Activated CD8-positive, alpha-beta memory T cell treated with anti-CD3 and anti-CD28 coated beads for 36 hours (primary cell): ENCODE results near the gene PNKD. TPM values are rescaled to one million over a fixed set of nuclear protein-coding genes. Genes with fewer than 3 reads are reported as not detected.

Experiments used
- CTCF ChIA-PET: fragments of 350-600 bp; sonication (Branson Sonifier 250); formaldehyde crosslinking; loops from one replicate; lab custom pipeline; 2021; ENCODE audit warnings: antibody characterized with exemption; lab: Charles Lee
- POLR2A ChIA-PET: fragments of 350-600 bp; sonication (Branson Sonifier 250); formaldehyde crosslinking; loops from one replicate; lab custom pipeline; 2021; ENCODE audit warnings: antibody characterized with exemption; lab: Charles Lee
- total RNA-seq, 2 experiments: library from RNA; stranded (reverse); gene quantifications; one replicate each; pipeline ENCODE4 v1.2.3, GENCODE V29; 2021

The PNKD gene
- total RNA-seq, 2 experiments from 2014 or later = 22.7 to 24.1 TPM

- CTCF ChIA-PET = interaction anchor here (1.3 to 1.5 kb wide), 2 partner anchors 9 to 18 kb away, joined by 4 to 5 read pairs; partner anchors contain the start of genes GPBAR1 and PNKD
- POLR2A ChIA-PET = no interaction called here
Measured at GRCh38 chr2:218252509-218253231, 17.6 kb upstream of the PNKD start.

DNA sequence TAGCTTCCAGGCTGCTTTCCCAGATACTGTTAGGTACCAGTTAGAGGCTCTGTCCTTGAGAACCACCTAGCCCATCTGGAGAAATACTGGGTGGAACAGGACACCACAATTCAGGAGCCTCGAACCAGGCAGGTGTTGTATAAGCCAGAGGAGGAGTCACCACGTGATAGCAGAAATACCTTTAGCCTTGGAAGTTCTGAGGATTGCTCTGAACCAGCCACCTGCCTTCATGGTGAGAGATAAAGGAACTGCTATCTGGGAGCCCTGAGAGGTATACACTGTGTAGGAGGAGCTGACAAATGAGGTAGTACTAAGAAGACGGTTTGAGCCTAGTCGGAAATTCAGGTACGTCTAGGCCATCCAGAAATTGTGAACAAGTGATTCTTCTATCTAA is 17.1 kb upstream of the PNKD start:
- ChIA-PET POLR2A (interaction anchor here (1.1 kb wide), 1 partner anchor 10 kb away, joined by 3 read pairs; no protein-coding TSS in a partner anchor), CTCF (interaction anchor here (1.5 kb wide), 1 partner anchor 18 kb away, joined by 5 read pairs; the partner anchor contains the start of gene PNKD)

DNA sequence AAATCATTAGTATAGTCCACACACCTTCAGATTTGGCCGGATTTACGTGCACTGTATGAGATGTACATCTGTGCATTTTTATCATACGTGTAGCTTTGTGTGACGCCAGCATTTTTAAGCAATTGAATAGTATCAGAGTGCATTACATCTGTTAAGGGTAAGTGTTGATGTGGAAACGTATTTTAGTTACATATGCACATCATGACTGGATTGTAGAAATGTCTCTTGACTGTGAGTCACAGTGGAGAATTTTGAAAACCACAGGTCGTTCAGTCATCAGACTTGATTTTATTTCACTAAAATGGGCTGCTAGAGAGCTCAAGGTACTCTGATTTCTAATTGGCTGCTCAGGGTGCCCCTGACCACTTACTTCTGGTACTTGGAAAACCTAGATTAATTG is 14.9 kb upstream of the PNKD start:
- POLR2A ChIA-PET = interaction anchor here (0.6 to 1.0 kb wide), 2 partner anchors 15 to 35 kb away, joined by 3 to 5 read pairs; partner anchors contain the start of genes AAMP and PNKD
- CTCF ChIA-PET = interaction anchor here (0.8 to 1.8 kb wide), 3 partner anchors 10 to 25 kb away, joined by 3 to 6 read pairs (median 4); no protein-coding TSS in a partner anchor

- POLR2A ChIA-PET = interaction anchor here (0.6 kb wide), 3 partner anchors 12 to 696 kb away, joined by 3 to 7 read pairs (median 5); no protein-coding TSS in a partner anchor
- CTCF ChIA-PET = interaction anchor here (0.7 to 3.7 kb wide), 9 partner anchors 10 to 90 kb away, joined by 3 to 20 read pairs (median 5); partner anchors contain the start of genes AAMP, CXCR1 and PNKD
Measured at GRCh38 chr2:218256612-218257350, 13.5 kb upstream of the PNKD start.

DNA sequence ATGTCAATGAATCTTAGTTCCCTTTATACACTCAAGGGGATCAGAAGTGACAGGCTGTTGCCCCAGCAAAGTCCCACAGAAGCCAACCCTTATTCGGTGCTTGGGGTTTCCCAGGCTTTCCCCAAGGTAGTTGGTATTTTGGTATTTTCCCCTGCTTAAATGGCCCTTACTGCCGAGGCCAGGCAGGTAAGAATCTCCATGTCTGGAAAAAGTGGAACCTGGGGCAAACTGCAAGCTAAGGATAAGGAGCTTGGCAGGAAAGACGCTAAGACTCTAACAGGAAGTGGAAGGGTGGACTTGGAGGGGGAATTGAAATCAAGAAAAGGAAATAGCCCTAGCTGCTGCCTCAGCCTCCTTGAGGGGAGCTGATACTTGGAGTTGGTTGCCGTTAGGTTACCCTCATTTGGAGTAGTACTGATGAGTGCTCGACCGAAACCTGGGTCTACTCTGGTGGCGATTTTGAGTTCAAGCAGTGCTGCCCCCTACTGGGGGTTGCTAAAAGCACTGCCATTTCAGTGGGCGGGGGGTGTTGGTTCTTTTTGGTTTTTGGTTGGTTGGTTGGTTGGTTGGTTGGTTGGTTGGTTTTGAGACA is 12.8 kb upstream of the PNKD start:
- POLR2A ChIA-PET = interaction anchor here (0.6 kb wide), 2 partner anchors 12 to 16 kb away, joined by 3 to 7 read pairs; no protein-coding TSS in a partner anchor
- CTCF ChIA-PET = interaction anchor here (0.7 to 3.7 kb wide), 9 partner anchors 9 to 91 kb away, joined by 3 to 20 read pairs (median 5); partner anchors contain the start of genes AAMP, CXCR1 and PNKD

DNA sequence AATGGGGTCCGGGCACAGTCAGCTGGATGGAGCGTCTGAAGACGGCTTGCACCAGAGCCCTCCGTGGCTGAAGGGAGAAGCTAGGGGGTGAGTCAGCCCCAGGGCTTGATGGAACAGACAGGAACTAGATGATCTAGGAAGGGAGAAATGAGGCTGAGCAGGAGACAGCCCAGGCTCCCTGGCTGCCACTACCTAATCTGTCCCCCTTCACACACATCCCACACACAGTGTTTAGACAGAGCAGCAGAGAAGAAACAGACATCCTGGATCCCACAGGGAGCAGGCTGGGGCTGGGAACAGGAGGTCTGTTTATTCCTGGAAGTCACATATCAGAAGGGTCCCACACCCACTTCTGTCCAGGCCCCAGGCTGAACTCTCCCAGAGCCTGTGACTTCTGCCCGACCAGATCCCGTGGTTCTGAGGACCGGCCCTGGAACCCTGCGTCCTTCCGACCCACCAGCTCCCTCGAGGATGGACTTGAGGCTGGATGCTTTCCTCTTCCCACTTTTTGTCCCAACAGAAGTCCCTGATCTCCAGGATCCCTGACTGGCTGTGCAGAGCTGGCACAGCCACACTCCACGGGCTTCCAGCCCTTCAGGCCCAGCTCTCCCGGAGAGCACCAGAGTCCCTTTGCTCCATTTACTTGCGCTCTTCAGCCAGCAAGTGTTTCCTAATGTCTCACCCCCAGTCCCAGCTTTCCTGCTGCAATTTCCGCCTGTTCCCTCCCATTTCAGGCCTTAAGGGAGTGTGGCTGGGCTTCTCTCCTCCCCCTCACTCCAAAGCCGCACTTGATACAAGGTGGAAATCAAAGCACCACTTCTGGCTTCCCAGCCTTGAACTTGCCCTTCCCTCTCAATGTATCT is 11.0 kb upstream of the PNKD start:
- POLR2A ChIA-PET = no interaction called here
- CTCF ChIA-PET = interaction anchor here (0.9 to 3.7 kb wide), 3 partner anchors 11 to 75 kb away, joined by 3 to 20 read pairs (median 6); partner anchors contain the start of genes AAMP and PNKD

GRCh38 chr2:218260166-218260565 is 10.2 kb upstream of the PNKD start:
- CTCF ChIA-PET = interaction anchor here (1.7 to 3.7 kb wide), 2 partner anchors 8 to 76 kb away, joined by 4 to 20 read pairs; no protein-coding TSS in a partner anchor
- POLR2A ChIA-PET = no interaction called here

GRCh38 chr2:218260742-218261422 is 9.4 kb upstream of the PNKD start, which contains the start of gene GPBAR1:
TSS of gene GPBAR1 (plus strand) at chr2:218261015. CDS start at chr2:218262725, 1,710 bp downstream.
- ChIA-PET CTCF (interaction anchor here (1.7 kb wide), 1 partner anchor 9 kb away, joined by 4 read pairs; no protein-coding TSS in a partner anchor), POLR2A (no interaction called here)

DNA sequence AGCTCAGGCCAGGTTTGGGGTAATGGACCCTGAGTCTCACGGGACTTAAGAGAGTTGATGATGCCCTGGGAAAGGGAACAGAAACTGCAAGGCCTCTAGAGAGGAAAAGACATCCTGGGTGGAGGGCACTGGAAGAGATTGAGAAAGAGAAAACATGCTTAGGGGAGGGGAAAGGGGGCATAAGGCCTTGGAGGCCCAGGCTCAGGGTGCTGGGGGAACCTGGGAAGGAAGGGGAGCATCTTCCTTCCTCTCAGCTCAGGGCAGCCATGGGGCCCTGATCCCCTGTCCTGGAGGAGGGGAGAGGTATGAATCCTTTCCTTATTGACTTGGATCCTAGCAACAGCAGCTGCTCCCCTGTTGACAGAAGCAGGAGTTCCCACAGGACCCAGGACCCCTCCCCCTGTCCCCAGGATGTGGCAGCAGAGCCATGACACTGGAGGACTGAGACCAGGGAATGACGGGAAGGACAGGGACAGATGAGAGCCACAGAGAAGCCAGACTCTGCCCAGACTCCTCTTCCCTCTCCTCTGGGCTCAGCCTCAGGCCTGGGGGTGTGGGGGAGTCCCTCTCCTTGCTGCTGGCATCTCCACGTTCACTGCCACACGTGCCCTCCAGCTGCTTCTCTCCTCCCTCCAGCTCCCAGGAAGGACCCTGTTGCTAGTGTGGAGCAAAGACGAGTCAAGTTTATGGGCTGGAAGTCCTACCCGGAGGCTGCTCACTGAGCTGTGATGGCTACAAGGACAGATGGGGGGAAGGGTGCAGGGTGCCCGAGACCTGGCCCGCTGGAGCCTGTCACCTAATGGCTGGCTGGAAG is 8.7 kb upstream of the PNKD start:
- POLR2A ChIA-PET = no interaction called here
- CTCF ChIA-PET = interaction anchor here (1.7 kb wide), 1 partner anchor 9 kb away, joined by 4 read pairs; no protein-coding TSS in a partner anchor

DNA sequence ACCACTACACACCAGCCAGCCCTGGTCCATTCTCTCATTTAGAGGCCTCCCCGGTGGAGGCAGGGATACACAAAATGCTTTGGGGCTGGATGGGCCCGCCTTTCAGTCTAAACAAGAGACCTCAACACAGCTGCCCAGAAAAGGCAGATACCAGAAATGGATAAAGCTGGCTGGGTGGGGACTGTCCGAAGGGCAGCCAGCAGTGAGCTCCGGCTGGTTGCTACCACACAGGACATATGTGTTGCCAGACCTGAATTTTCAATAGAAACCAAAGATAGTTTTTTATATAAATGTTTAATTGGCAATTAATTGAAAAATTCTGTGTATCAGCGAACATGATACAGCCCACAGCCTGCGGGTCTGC is 8.1 kb upstream of the PNKD start:
- ChIA-PET POLR2A (interaction anchor here (0.6 kb wide), 1 partner anchor 512 kb away, joined by 4 read pairs; no protein-coding TSS in a partner anchor), CTCF (interaction anchor here (1.7 kb wide), 1 partner anchor 10 kb away, joined by 4 read pairs; no protein-coding TSS in a partner anchor)

GRCh38 chr2:218262631-218263586 is 7.4 kb upstream of the PNKD start:
- CTCF ChIA-PET = interaction anchor here (0.9 kb wide), 1 partner anchor 80 kb away, joined by 3 read pairs; no protein-coding TSS in a partner anchor
- POLR2A ChIA-PET = interaction anchor here (0.6 kb wide), 1 partner anchor 511 kb away, joined by 4 read pairs; no protein-coding TSS in a partner anchor

GRCh38 chr2:218263817-218264641 is 6.3 kb upstream of the PNKD start:
- CTCF ChIA-PET = interaction anchor here (0.9 kb wide), 1 partner anchor 81 kb away, joined by 3 read pairs; no protein-coding TSS in a partner anchor
- POLR2A ChIA-PET = no interaction called here

DNA sequence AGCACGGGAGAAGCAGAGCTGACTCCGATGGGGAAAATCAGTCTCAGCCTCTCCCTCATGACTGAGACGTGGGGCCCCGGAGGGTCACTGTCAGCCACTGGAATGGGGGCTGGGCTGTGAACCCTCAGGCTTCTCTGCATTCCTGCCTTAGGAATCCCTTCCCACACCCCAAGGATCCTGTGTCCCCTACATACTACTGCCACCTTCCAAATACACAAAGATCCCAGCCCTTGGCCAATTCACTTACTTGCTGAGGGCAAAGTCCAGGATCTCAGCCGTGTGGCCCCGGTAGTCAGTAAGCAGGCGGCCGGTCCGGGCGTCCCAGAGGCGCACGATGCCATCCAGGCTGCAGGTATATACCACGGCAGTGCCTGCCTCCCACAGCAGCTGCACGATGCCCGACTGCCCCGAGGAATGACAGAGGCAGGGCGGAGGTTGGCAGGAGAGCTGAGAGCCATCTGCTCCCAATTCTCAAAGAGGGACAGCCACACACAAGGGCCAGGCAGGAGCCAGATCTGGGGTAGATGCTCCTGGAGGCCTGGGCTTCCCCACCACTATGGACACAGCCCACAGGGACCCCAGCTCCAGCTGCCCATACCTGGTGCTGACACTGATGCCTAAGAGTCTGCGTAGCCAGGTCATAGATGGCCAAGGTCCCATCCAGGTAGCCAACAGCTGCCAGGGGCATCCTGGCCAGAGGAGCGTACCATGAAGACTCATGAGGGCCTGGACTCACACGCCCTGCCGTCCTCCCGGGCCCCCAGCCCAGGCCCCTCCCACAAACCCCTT is 5.4 kb upstream of the PNKD start:
- CTCF ChIA-PET = interaction anchor here (1.2 kb wide), 1 partner anchor 10 kb away, joined by 3 read pairs; no protein-coding TSS in a partner anchor
- POLR2A ChIA-PET = no interaction called here
